PC-9 (cell line): Measurements from ENCODE around the gene SLC36A4.

ENCODE experiments used
- CTCF ChIP-seq: fragments of 200-600 bp; sonication (generic); conservative IDR thresholded peaks from 2 replicates; pipeline ENCODE4 v1.6.1; 2017; ENCODE audit warnings: mixed run types, antibody characterized with exemption, mild to moderate bottlenecking, moderate library complexity
- EZH2 ChIP-seq: fragments of 200-600 bp; sonication (generic); IDR thresholded peaks from 2 replicates; pipeline ENCODE4 v1.8.0; 2017; ENCODE audit warnings: antibody characterized with exemption, low read depth

DNA sequence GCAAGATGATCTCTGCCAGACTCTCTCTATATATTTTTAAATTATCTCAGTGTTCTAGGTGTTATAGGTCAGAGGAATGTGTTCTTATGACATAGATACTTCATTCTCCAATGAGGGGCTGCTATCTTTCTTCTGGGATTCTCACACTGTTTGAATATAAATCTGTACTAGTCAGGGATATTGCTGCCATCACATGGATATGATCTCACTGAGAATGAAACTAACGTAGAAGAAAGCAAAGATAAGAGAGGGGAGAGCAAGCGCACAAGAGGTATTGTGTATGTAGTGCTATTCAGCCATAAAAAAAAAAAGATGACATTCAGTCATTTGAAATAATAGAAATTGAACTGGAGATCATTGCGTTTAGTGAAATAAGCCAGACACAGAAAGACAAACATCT, 42.2 kb upstream of the SLC36A4 start:
- TF ChIP-seq CTCF (no peak), EZH2 (no peak)
